Astrocyte (in vitro differentiated cells and primary cell): ENCODE results near the gene SURF1. TPM values are rescaled to one million over a fixed set of nuclear protein-coding genes. Genes with fewer than 3 reads are reported as not detected.

ENCODE experiments used
- DNase-seq: peaks from one replicate; pipeline ENCODE4 v3.0.0-alpha.2; 2010; ENCODE audit warnings: low read depth
- FAIRE-seq: peaks from 2 replicates; lab custom pipeline; 2011; peaks lifted over from hg19 to GRCh38; lab: Jason Lieb, UNC
- H2AFZ ChIP-seq: 2 replicates; pipeline ENCODE4 v1.6.0; 2012; ENCODE audit warnings: low read depth, low read length, inconsistent platforms
- H3K27ac ChIP-seq: 2 replicates; pipeline ENCODE4 v1.5.1; 2011; ENCODE audit warnings: low read depth, low read length, inconsistent platforms
- H3K27me3 ChIP-seq: 2 replicates; pipeline ENCODE4 v1.6.0; 2011; ENCODE audit warnings: low read length, inconsistent platforms; ENCODE audit not compliant: insufficient read depth
- H3K36me3 ChIP-seq: 2 replicates; pipeline ENCODE4 v1.5.1; 2011; ENCODE audit warnings: low read length, inconsistent platforms; ENCODE audit not compliant: insufficient read depth
- H3K4me1 ChIP-seq: 2 replicates; pipeline ENCODE4 v1.5.1; 2011; ENCODE audit warnings: low read length, inconsistent platforms; ENCODE audit not compliant: insufficient read depth
- H3K4me2 ChIP-seq: 2 replicates; pipeline ENCODE4 v1.6.0; 2012; ENCODE audit warnings: low read length, inconsistent platforms
- H3K4me3 ChIP-seq: 2 replicates; pipeline ENCODE4 v1.5.1; 2011; ENCODE audit warnings: low read depth, mild to moderate bottlenecking, low read length, inconsistent platforms; ENCODE audit not compliant: insufficient read depth
- H3K79me2 ChIP-seq: 2 replicates; pipeline ENCODE4 v1.6.0; 2012; ENCODE audit warnings: mild to moderate bottlenecking, low read length, inconsistent platforms; ENCODE audit not compliant: insufficient read depth
- H3K9ac ChIP-seq: 2 replicates; pipeline ENCODE4 v1.6.0; 2012; ENCODE audit warnings: mild to moderate bottlenecking, low read length, inconsistent platforms
- H3K9me3 ChIP-seq: 2 replicates; pipeline ENCODE4 v1.5.1; 2012; ENCODE audit warnings: low read depth, mild to moderate bottlenecking, low read length, inconsistent platforms; ENCODE audit not compliant: insufficient read depth
- H4K20me1 ChIP-seq: 2 replicates; pipeline ENCODE4 v1.6.0; 2012; ENCODE audit warnings: low read length, inconsistent platforms; ENCODE audit not compliant: insufficient read depth
- H3K27ac Mint-ChIP-seq: one replicate; pipeline ENCODE4 v1.8.0; 2021; ENCODE audit warnings: mild to moderate bottlenecking, mixed read lengths; ENCODE audit not compliant: unreplicated experiment
- H3K27me3 Mint-ChIP-seq: one replicate; pipeline ENCODE4 v1.8.0; 2021; ENCODE audit warnings: low read depth, mixed read lengths; ENCODE audit not compliant: unreplicated experiment
- H3K36me3 Mint-ChIP-seq: one replicate; pipeline ENCODE4 v1.8.0; 2021; ENCODE audit warnings: low read depth, mixed read lengths; ENCODE audit not compliant: unreplicated experiment
- H3K4me1 Mint-ChIP-seq: one replicate; pipeline ENCODE4 v1.8.0; 2021; ENCODE audit warnings: low read depth, mixed read lengths; ENCODE audit not compliant: unreplicated experiment
- H3K4me3 Mint-ChIP-seq: one replicate; pipeline ENCODE4 v1.8.0; 2021; ENCODE audit warnings: mild to moderate bottlenecking, moderate library complexity, mixed read lengths; ENCODE audit not compliant: unreplicated experiment
- H3K9me3 Mint-ChIP-seq: one replicate; pipeline ENCODE4 v1.8.0; 2021; ENCODE audit warnings: mild to moderate bottlenecking, mixed read lengths; ENCODE audit not compliant: unreplicated experiment
- CTCF ChIP-seq: IDR thresholded peaks from 2 replicates; pipeline ENCODE4 v1.5.1; 2011; ENCODE audit warnings: low read depth, mild to moderate bottlenecking, inconsistent platforms, low read length, moderate library complexity; ENCODE audit not compliant: insufficient read depth
- EZH2 ChIP-seq: IDR thresholded peaks from 2 replicates; pipeline ENCODE4 v1.6.1; 2012; ENCODE audit warnings: mild to moderate bottlenecking, low read length, inconsistent platforms; ENCODE audit not compliant: insufficient read depth
- total RNA-seq: library from RNA; stranded (reverse); gene quantifications from 2 replicates; pipeline ENCODE4 v1.2.1, GENCODE V29; 2021

SURF1 gene
- total RNA-seq, 1 donor from 2014 or later = 35.9 TPM

- H3K9me3 ChIP-seq = no peaks in the 10 kb centered on the region
- FAIRE-seq (no peak), DNase-seq (no peak)
- no peak overlapping the region for H2AFZ ChIP-seq
- Mint-ChIP-seq H3K36me3 (peaks cover 11% of the 10 kb centered on the region), H3K27ac (no peak overlapping the region), H3K4me3 (no peak overlapping the region), H3K9me3 (no peaks in the 10 kb centered on the region), H3K27me3 (no peaks in the 10 kb centered on the region), H3K4me1 (peaks cover 31% of the 10 kb centered on the region)
- H3K4me1 ChIP-seq = peaks cover 3% of the 10 kb centered on the region
- H3K9ac ChIP-seq = no peak overlapping the region
- H3K36me3 ChIP-seq = peaks cover 56% of the 10 kb centered on the region
- H3K27me3 ChIP-seq = no peaks in the 10 kb centered on the region
- H3K4me3 ChIP-seq = no peak overlapping the region
- H3K27ac ChIP-seq = no peak overlapping the region
- H4K20me1 ChIP-seq = peaks cover 97% of the 10 kb centered on the region
- no peak for TF ChIP-seq EZH2
- TF ChIP-seq CTCF = no peak
- H3K79me2 ChIP-seq = peaks cover 92% of the 10 kb centered on the region
- H3K4me2 ChIP-seq = no peak overlapping the region
These were observed 6.2 kb upstream of the SURF1 start for GRCh38 chr9:133362359-133363044.

GRCh38 chr9:133361507-133362092 is 5.3 kb upstream of the SURF1 start:
- Histone ChIP-seq H3K9ac (no peak overlapping the region), H4K20me1 (peaks cover 94% of the 10 kb centered on the region), H3K27me3 (no peaks in the 10 kb centered on the region), H3K36me3 (peaks cover 53% of the 10 kb centered on the region), H3K4me2 (no peak overlapping the region), H3K4me3 (no peak overlapping the region), H2AFZ (no peak overlapping the region), H3K4me1 (peaks cover 9% of the 10 kb centered on the region), H3K9me3 (no peaks in the 10 kb centered on the region), H3K27ac (no peak overlapping the region), H3K79me2 (peaks cover 92% of the 10 kb centered on the region)
- Mint-ChIP-seq H3K9me3 (no peaks in the 10 kb centered on the region), H3K36me3 (peaks cover 11% of the 10 kb centered on the region), H3K27me3 (no peaks in the 10 kb centered on the region), H3K4me3 (no peak overlapping the region), H3K27ac (peak overlapping the region; percentile 75), H3K4me1 (peaks cover 31% of the 10 kb centered on the region)
- no peak for DNase-seq
- no peak for FAIRE-seq
- TF ChIP-seq EZH2 (no peak), CTCF (no peak)
